HepG2 (cell line): ENCODE data around the gene LITAFD. TPM values are rescaled to one million over a fixed set of nuclear protein-coding genes. Genes with fewer than 3 reads are reported as not detected.

Experiments
- ARNT2 ChIP-seq: sonication (generic); formaldehyde crosslinking; IDR thresholded peaks from 2 replicates; pipeline ENCODE4 v1.8.0; 2022; ENCODE audit warnings: mild to moderate bottlenecking, low read depth, missing genetic modification reagents, moderate library complexity
- DR1 ChIP-seq: sonication (generic); formaldehyde crosslinking; IDR thresholded peaks from 2 replicates; pipeline ENCODE4 v1.8.0; 2021; ENCODE audit warnings: mild to moderate bottlenecking, missing genetic modification reagents, inconsistent platforms
- FOXK1 ChIP-seq: sonication (generic); formaldehyde crosslinking; IDR thresholded peaks from 2 replicates; pipeline ENCODE4 v1.4.0; 2020; ENCODE audit warnings: low read depth, missing genetic modification reagents, borderline replicate concordance
- GATAD2A ChIP-seq: IDR thresholded peaks from 2 replicates; pipeline ENCODE4 v1.6.1; 2016
- JUND ChIP-seq: sonication (generic); formaldehyde crosslinking; IDR thresholded peaks from 2 replicates; pipeline ENCODE4 v1.8.0; 2022; ENCODE audit warnings: mild to moderate bottlenecking, missing genetic modification reagents
- KLF6 ChIP-seq: IDR thresholded peaks from 2 replicates; pipeline ENCODE4 v1.8.0; 2016; ENCODE audit warnings: missing biosample characterization, missing genetic modification reagents
- NR3C1 ChIP-seq: sonication (generic); formaldehyde crosslinking; IDR thresholded peaks from 2 replicates; pipeline ENCODE4 v1.4.0; 2020; ENCODE audit warnings: missing genetic modification reagents
- REXO4 ChIP-seq: sonication (generic); formaldehyde crosslinking; IDR thresholded peaks from 2 replicates; pipeline ENCODE4 v1.8.0; 2022; ENCODE audit warnings: missing genetic modification reagents, mild to moderate bottlenecking, borderline replicate concordance
- SALL1 ChIP-seq: sonication (generic); formaldehyde crosslinking; IDR thresholded peaks from 2 replicates; pipeline ENCODE4 v1.8.0; 2022; ENCODE audit warnings: mild to moderate bottlenecking, missing genetic modification reagents
- SP140L ChIP-seq: sonication (generic); formaldehyde crosslinking; IDR thresholded peaks from 2 replicates; pipeline ENCODE4 v1.4.0; 2020; ENCODE audit warnings: missing genetic modification reagents, borderline replicate concordance
- U2AF1 ChIP-seq: fragments of 200-400 bp; formaldehyde crosslinking; optimal IDR thresholded peaks from 2 replicates; pipeline ENCODE3; 2017; ENCODE audit warnings: mild to moderate bottlenecking, low read depth, low read length
- ZFP36 ChIP-seq: fragments of 150-350 bp; IDR thresholded peaks from 2 replicates; pipeline ENCODE4 v1.6.1; 2018; ENCODE audit warnings: borderline replicate concordance, low read length, low read depth; ENCODE audit not compliant: partially characterized antibody
- ZNF224 ChIP-seq: sonication (generic); formaldehyde crosslinking; IDR thresholded peaks from 2 replicates; pipeline ENCODE4 v1.5.0; 2020; ENCODE audit warnings: mild to moderate bottlenecking, missing genetic modification reagents
- ZNF24 ChIP-seq: fragments of 450-650 bp; IDR thresholded peaks from 2 replicates; pipeline ENCODE4 v1.6.1; 2017; ENCODE audit warnings: antibody characterized with exemption, mild to moderate bottlenecking
- ZNF530 ChIP-seq: sonication (generic); formaldehyde crosslinking; IDR thresholded peaks from 2 replicates; pipeline ENCODE4 v1.5.0; 2020; ENCODE audit warnings: low read depth, mild to moderate bottlenecking, missing genetic modification reagents
- ZNF672 ChIP-seq: sonication (generic); formaldehyde crosslinking; IDR thresholded peaks from 2 replicates; pipeline ENCODE4 v1.8.1; 2022; ENCODE audit warnings: missing genetic modification reagents
- ZNF775 ChIP-seq: sonication (generic); formaldehyde crosslinking; IDR thresholded peaks from 2 replicates; pipeline ENCODE4 v1.4.0; 2020; ENCODE audit warnings: missing genetic modification reagents, mild to moderate bottlenecking, moderate library complexity, borderline replicate concordance
- polyA plus RNA-seq, 8 experiments: library from polyadenylated mRNA; depleted of rRNA in 3 of 8; stranded (reverse) in 7 of 8; unstranded in 1 of 8; fragments of >200 nt; fragmentation: Illumina TruSeq in 4 of 8; extraction: Trizol in 4 of 8; gene quantifications; 2 replicates each; pipeline versions ENCODE4 v1.2.1 to v1.2.3, GENCODE V29; 2011 to 2016; ENCODE audit warnings: low read depth in 4 of 8, missing spikeins in 1 of 8, mixed read lengths in 1 of 8; ENCODE audit not compliant: insufficient read depth in 1 of 8
- total RNA-seq, 5 experiments: library from RNA; depleted of rRNA; stranded (reverse); fragments of >200 nt; fragmentation: Illumina TruSeq; extraction: Trizol; gene quantifications; 2 replicates each; pipeline ENCODE4 v1.2.3, GENCODE V29; 2016; ENCODE audit warnings: low read depth in 1 of 5
- TF ChIP-seq, protein P1 (sequence below): sonication (generic); formaldehyde crosslinking; conservative IDR thresholded peaks from 2 replicates; pipeline ENCODE4 v1.8.1; 2023; ENCODE audit warnings: missing genetic modification reagents
- TF ChIP-seq, protein P2 (sequence below): sonication (generic); formaldehyde crosslinking; IDR thresholded peaks from 2 replicates; pipeline ENCODE4 v1.4.0; 2020; ENCODE audit warnings: mild to moderate bottlenecking, missing genetic modification reagents
- TF ChIP-seq, protein P3 (sequence below): sonication (generic); formaldehyde crosslinking; IDR thresholded peaks from 2 replicates; pipeline ENCODE4 v1.8.0; 2022; ENCODE audit warnings: low read depth, missing genetic modification reagents
- TF ChIP-seq, protein P4 (sequence below): sonication (generic); formaldehyde crosslinking; IDR thresholded peaks from 2 replicates; pipeline ENCODE4 v1.8.0; 2022; ENCODE audit warnings: mild to moderate bottlenecking, missing genetic modification reagents, moderate library complexity

LITAFD gene
- total and polyA plus RNA-seq, 2 of the 13 experiments (the other 11 are each of a cell fraction or from before 2014, with no cell fraction given), result not detected

DNA sequence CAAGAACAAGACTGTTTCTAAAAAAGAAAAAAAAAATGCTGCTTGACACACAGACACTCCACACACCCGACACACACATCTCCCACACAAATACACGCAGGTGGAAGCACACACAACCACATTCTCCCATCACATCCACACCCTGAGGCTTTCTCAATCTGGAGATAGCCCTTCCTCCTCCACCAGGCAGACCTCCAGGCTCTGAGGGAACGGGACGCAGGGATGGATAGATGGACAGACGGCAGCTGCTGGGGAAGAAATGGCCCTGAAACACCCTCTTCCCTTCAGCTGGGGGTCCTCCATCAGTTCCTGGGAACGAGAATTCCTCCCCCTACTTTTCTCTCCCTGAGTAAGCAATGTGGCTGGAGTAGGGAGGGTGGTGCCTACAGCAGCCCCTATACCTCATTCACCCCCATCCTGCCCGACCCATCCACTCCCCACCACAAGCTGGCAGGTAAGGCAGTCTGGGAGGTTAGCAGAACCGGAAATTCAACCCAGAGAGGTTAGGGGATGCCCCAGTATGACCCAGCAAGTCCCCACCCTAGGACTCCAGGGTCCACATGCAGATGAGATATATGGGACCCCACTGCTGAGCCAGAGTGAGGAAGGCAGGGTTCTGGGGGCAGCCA lies 4.1 kb upstream of the LITAFD start (continued):
- no peak; the same call in 1 of the 2 replicates for TF ChIP-seq GATAD2A (CRISPR knock-in tag)
- TF ChIP-seq SALL1 (CRISPR knock-in tag), result peak; percentile 50; the same call in 1 of the 2 replicates
- no peak for TF ChIP-seq U2AF1
- no peak for TF ChIP-seq DR1 (CRISPR knock-in tag)
- TF ChIP-seq ARNT2, result 0 out of 2 replicates have a peak, but pooled peaks have one; percentile 6
- TF ChIP-seq, protein P1, sequence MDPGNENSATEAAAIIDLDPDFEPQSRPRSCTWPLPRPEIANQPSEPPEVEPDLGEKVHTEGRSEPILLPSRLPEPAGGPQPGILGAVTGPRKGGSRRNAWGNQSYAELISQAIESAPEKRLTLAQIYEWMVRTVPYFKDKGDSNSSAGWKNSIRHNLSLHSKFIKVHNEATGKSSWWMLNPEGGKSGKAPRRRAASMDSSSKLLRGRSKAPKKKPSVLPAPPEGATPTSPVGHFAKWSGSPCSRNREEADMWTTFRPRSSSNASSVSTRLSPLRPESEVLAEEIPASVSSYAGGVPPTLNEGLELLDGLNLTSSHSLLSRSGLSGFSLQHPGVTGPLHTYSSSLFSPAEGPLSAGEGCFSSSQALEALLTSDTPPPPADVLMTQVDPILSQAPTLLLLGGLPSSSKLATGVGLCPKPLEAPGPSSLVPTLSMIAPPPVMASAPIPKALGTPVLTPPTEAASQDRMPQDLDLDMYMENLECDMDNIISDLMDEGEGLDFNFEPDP, result no peak
- no peak for TF ChIP-seq FOXK1 (CRISPR knock-in tag)
- TF ChIP-seq, protein P2, sequence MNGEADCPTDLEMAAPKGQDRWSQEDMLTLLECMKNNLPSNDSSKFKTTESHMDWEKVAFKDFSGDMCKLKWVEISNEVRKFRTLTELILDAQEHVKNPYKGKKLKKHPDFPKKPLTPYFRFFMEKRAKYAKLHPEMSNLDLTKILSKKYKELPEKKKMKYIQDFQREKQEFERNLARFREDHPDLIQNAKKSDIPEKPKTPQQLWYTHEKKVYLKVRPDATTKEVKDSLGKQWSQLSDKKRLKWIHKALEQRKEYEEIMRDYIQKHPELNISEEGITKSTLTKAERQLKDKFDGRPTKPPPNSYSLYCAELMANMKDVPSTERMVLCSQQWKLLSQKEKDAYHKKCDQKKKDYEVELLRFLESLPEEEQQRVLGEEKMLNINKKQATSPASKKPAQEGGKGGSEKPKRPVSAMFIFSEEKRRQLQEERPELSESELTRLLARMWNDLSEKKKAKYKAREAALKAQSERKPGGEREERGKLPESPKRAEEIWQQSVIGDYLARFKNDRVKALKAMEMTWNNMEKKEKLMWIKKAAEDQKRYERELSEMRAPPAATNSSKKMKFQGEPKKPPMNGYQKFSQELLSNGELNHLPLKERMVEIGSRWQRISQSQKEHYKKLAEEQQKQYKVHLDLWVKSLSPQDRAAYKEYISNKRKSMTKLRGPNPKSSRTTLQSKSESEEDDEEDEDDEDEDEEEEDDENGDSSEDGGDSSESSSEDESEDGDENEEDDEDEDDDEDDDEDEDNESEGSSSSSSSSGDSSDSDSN (CRISPR knock-in tag), result no peak
- no peak for TF ChIP-seq ZNF530
- no peak for TF ChIP-seq NR3C1 (CRISPR knock-in tag)
- TF ChIP-seq ZFP36, result peak; percentile 83
- TF ChIP-seq ZNF672 (CRISPR knock-in tag), result no peak
- TF ChIP-seq, protein P3, sequence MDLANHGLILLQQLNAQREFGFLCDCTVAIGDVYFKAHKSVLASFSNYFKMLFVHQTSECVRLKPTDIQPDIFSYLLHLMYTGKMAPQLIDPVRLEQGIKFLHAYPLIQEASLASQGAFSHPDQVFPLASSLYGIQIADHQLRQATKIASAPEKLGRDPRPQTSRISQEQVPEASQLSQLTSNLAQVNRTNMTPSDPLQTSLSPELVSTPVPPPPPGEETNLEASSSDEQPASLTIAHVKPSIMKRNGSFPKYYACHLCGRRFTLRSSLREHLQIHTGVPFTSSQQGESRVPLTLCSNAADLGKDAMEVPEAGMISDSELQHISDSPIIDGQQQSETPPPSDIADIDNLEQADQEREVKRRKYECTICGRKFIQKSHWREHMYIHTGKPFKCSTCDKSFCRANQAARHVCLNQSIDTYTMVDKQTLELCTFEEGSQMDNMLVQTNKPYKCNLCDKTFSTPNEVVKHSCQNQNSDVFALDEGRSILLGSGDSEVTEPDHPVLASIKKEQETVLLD (CRISPR knock-in tag), result no peak
- TF ChIP-seq, protein P4, sequence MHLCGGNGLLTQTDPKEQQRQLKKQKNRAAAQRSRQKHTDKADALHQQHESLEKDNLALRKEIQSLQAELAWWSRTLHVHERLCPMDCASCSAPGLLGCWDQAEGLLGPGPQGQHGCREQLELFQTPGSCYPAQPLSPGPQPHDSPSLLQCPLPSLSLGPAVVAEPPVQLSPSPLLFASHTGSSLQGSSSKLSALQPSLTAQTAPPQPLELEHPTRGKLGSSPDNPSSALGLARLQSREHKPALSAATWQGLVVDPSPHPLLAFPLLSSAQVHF (CRISPR knock-in tag), result no peak
- TF ChIP-seq ZNF775 (CRISPR knock-in tag), result no peak
- TF ChIP-seq ZNF24, result no peak
- peak; percentile 24; the same call in 1 of the 2 replicates for TF ChIP-seq JUND (CRISPR knock-in tag)
- no peak for TF ChIP-seq REXO4 (CRISPR knock-in tag)
- TF ChIP-seq ZNF224 (CRISPR knock-in tag), result 0 out of 2 replicates have a peak, but pooled peaks have one; percentile 62
- no peak for TF ChIP-seq KLF6 (CRISPR knock-in tag)
- TF ChIP-seq SP140L (CRISPR knock-in tag), result no peak
